HUES64 (cell line): ENCODE results near the gene ZIC1.
A peak's percentile ranks its signal among the peaks of the same experiment; 100 is the strongest.

Source experiments
- H3K27ac ChIP-seq: 2 replicates; pipeline ENCODE4 v1.7.0; 2013; ENCODE audit warnings: low read depth, low read length, inconsistent platforms
- H3K27me3 ChIP-seq: 2 replicates; pipeline ENCODE4 v1.6.1; 2013; ENCODE audit warnings: mild to moderate bottlenecking, low read length; ENCODE audit not compliant: insufficient read depth
- H3K36me3 ChIP-seq: 2 replicates; pipeline ENCODE4 v1.6.1; 2013; ENCODE audit warnings: mild to moderate bottlenecking, low read length; ENCODE audit not compliant: insufficient read depth
- H3K4me1 ChIP-seq: 2 replicates; pipeline ENCODE4 v1.6.1; 2013; ENCODE audit warnings: mild to moderate bottlenecking, low read length, moderate library complexity; ENCODE audit not compliant: insufficient read depth
- H3K4me3 ChIP-seq: 2 replicates; pipeline ENCODE4 v1.5.1; 2013; ENCODE audit warnings: mild to moderate bottlenecking, low read length, moderate library complexity
- H3K9ac ChIP-seq: 2 replicates; pipeline ENCODE4 v1.6.1; 2013; ENCODE audit warnings: mild to moderate bottlenecking, low read depth, low read length
- H3K9me3 ChIP-seq: 2 replicates; pipeline ENCODE4 v1.6.1; 2013; ENCODE audit warnings: low read depth, low read length; ENCODE audit not compliant: insufficient read depth
- whole genome bisulfite sequencing: fragments of 150-250, 120-280 bp; methylation state at CpG from one replicate; pipeline ENCODE4 v1.1.7; 2013; ENCODE audit warnings: missing lambda C conversion rate; 5-methylcytosine and 5-hydroxymethylcytosine counted together

Gene ZIC1

DNA sequence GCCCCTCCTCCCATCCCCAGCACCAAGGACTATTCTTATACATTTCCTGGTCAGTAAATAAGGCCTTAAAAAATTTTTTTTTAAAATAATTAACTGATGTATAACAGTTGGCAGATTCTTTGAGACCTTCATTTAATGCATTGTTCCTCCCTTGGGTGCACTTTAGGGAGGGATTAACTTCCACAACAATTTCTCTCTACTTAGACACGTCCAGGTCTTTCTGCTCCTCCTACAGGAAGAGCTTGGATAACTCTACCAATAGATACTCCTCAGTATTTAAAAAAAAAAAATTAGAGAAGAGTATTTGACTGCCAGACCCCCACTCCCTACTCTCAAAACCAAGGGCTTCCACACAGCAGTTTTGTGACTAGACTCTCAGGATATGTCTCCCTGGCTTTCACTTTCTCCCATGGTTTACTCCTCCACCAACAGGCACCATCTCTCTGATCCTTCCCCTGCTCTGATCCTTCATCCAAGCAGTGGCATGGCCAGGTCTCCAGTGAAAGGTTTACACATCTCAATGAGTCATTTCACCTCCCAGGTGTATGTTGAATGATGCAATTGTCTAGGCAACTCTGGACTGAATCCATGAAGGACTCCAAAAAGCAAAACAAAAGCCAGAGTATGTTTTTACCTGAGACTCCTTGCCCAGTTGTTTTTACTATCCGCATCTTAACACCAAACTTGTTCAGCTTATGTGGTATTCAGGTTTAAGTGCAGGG is 10.2 kb upstream of the ZIC1 start:
- H3K9me3 ChIP-seq: no peaks in the 10 kb centered on the region
- no peak overlapping the region; the same call in 1 of the 2 replicates for H3K9ac ChIP-seq
- no peaks in the 10 kb centered on the region for H3K36me3 ChIP-seq
- peaks cover 99% of the 10 kb centered on the region for H3K27me3 ChIP-seq
- no peak overlapping the region for H3K27ac ChIP-seq
- peaks cover 65% of the 10 kb centered on the region for H3K4me1 ChIP-seq
- peak overlapping the region; percentile 60 for H3K4me3 ChIP-seq
- 53% methylated on average over 2 of the region's 2 CpGs for WGBS

DNA sequence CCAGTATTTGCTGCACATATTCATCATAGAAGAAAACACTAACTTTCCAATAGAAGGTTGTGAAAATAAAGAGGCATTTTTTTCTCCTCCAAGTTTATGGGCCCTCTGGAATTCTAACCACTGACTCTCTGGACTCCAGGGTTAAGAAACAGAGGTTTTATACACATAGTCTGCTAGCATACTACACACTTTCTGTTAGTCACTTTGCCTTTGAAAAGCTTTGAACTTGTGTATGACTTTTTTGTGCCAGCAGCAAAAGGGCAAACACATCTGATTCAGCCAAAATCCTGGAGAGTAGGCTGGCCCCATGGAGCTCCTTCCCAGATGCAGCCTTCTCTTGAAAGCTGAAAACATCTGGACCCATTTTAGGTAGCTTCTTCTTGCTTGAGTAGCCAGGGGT is 9.1 kb upstream of the ZIC1 start:
- Histone ChIP-seq H3K27ac (no peak overlapping the region), H3K36me3 (no peaks in the 10 kb centered on the region), H3K27me3 (peaks cover 99% of the 10 kb centered on the region), H3K4me3 (no peak overlapping the region), H3K9ac (no peak overlapping the region), H3K9me3 (no peaks in the 10 kb centered on the region), H3K4me1 (peaks cover 65% of the 10 kb centered on the region)

DNA sequence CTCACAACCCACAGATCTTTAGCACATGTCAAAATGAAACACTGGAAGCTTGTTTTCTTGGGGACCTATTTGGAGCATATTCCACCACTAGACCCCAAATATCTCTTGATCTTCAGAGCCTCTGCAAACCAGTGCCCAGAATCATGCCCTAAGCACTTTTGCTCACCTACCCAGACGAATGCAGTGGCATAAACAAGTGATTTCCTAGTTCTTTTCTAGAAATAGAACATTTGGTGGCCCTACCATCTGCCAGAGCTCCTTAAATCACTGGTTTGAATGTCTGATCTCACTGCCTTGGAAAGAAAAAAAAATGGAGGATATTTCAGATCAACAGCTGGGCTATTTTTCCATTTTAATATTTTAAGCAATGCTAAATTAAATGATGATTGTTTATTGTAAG is 8.2 kb upstream of the ZIC1 start:
- Histone ChIP-seq H3K9me3 (no peaks in the 10 kb centered on the region), H3K27me3 (peaks cover 99% of the 10 kb centered on the region), H3K27ac (peak overlapping the region; percentile 16; the same call in 1 of the 2 replicates), H3K9ac (no peak overlapping the region), H3K36me3 (no peaks in the 10 kb centered on the region), H3K4me1 (peaks cover 71% of the 10 kb centered on the region), H3K4me3 (no peak overlapping the region)
- WGBS: 81% methylated on average over 1 of the region's 1 CpG

DNA sequence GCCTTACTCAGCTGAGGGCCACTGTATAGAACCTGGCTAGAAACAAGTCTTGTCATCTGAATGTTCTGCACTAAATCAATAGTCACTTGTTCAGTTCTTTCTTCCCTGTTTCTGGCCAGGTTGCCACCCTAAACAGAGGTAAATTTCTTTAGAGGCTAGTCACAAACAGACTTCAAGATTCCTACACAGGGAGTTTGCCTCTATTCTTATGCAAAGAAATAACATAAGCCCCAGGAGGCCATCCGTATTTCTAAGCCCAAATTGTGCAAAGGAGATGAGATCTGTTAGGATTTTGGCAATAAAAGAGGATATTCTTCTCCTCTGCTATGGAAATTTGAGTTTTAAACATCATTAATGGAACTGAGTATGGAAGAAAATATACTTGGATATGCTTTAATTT is 7.7 kb upstream of the ZIC1 start:
- no peaks in the 10 kb centered on the region for H3K9me3 ChIP-seq
- H3K27me3 ChIP-seq: peaks cover 99% of the 10 kb centered on the region
- peaks cover 74% of the 10 kb centered on the region for H3K4me1 ChIP-seq
- 0% methylated on average over 1 of the region's 1 CpG for WGBS
- no peak overlapping the region for H3K9ac ChIP-seq
- peak overlapping the region; percentile 57; the same call in 1 of the 2 replicates for H3K27ac ChIP-seq
- H3K4me3 ChIP-seq: no peak overlapping the region
- no peaks in the 10 kb centered on the region for H3K36me3 ChIP-seq

DNA sequence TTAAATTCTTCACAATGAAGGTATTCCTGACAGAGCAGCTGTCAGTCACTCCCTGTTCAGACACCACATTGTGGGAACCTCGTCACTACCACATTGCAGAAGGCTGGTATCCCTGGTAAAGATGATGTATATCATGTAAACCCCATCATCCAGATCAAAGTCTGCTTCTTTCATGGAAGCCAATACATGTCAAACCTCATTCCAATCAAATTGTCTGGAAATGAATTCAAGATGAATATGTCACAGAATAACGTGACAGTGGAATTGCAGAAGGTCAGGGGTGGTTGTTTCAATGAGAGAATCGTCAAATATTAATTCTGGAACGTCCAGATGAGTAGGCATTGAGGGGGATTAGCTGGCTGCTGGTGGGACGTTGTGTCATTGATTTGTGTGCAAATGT is 7.0 kb upstream of the ZIC1 start:
- H3K27me3 ChIP-seq: peaks cover 99% of the 10 kb centered on the region
- no peaks in the 10 kb centered on the region for H3K36me3 ChIP-seq
- peaks cover 81% of the 10 kb centered on the region for H3K4me1 ChIP-seq
- no peak overlapping the region for H3K4me3 ChIP-seq
- no peaks in the 10 kb centered on the region for H3K9me3 ChIP-seq
- WGBS: 55% methylated on average over 5 of the region's 5 CpGs
- H3K9ac ChIP-seq: no peak overlapping the region
- no peak overlapping the region for H3K27ac ChIP-seq

DNA sequence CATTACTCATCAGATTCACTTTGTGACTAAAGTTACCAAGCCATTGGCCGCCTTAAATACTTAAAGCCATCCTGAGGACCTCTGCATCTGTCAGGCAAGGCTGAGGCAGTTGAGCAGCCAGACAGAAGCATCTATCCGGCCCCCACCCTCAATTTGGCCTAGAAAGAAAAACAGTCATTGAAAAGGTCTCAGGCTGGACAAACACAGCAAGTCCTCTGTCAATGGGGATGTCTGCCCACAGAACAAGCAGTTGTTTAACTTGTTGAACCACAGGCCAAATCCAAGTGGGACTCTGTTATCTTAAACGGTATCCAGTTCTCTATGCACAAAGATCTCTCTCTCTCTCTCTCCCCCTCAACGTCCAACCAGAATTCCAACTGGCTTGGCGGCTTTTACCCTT is 5.7 kb upstream of the ZIC1 start:
- H3K27me3 ChIP-seq: peaks cover 99% of the 10 kb centered on the region
- no peak overlapping the region for H3K4me3 ChIP-seq
- no peak overlapping the region for H3K9ac ChIP-seq
- 64% methylated on average over 5 of the region's 5 CpGs for WGBS
- no peaks in the 10 kb centered on the region for H3K9me3 ChIP-seq
- H3K4me1 ChIP-seq: peaks cover 90% of the 10 kb centered on the region
- no peak overlapping the region for H3K27ac ChIP-seq
- no peaks in the 10 kb centered on the region for H3K36me3 ChIP-seq

DNA sequence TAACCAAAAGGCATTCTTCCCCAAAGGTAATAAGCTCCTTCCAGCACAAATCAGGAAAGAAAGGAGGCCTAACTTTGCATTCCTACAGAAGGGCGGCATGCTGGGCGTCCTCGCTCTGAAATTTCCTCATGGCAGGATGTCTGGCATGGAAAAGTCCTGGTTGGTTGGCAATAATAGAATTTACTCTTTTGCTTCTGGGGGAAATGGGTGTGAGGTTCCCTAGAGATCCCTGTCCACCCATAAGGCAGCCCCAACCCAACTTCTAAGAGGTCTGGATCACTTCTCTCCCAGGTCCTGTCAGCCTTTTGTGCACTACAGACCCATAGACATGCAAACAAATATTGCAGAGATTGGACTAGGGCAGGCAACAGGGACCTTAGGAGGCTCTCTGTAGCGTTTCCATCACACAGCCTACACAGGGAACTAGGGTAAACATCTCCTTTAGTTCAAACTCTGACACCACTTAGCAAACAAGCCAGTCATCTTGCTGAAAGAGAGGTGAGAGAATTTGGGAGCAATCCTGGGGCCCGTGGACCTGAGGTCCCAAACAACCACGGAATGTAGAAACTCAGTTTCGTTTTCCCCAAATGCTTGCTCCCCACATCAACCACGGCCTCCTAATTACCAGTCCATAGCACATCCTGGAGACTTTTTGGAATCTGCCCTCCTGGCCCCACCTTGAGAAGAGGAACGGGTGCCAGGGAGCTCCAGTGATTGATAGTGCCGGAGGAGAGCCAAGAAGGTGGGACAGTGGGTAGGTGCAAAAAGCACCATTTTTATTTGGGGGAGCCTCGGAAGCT is 5.0 kb upstream of the ZIC1 start:
- Histone ChIP-seq H3K9me3 (no peaks in the 10 kb centered on the region), H3K27me3 (peaks cover 99% of the 10 kb centered on the region), H3K9ac (no peak overlapping the region), H3K36me3 (no peaks in the 10 kb centered on the region), H3K27ac (no peak overlapping the region), H3K4me3 (peak overlapping the region; percentile 7; the same call in 1 of the 2 replicates), H3K4me1 (peaks cover 85% of the 10 kb centered on the region)
- 37% methylated on average over 11 of the region's 11 CpGs for WGBS

DNA sequence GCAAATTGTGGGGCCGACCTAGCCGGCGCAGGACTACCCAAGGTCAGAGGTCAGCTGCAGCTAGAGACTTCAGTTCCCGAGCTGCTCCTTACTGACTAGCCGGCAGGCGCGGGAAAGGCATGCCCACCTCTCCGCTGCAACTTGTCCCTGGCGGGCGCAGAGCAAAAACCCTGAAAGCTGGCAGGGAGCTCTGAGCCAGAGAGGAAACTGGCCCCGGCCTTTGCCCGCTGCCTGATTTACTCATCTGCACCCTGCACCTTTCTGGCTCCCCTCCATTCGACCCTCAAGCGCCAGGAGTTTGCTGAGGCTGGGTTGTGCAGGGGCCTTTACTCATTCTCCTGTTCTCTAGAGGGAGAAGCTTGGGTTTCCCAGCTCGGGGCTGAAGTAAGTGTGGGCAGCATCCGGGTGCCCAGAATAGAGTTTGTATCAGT is 4.3 kb upstream of the ZIC1 start:
- no peak overlapping the region for H3K27ac ChIP-seq
- 6% methylated on average over 15 of the region's 16 CpGs for WGBS
- H3K9ac ChIP-seq: no peak overlapping the region
- H3K9me3 ChIP-seq: no peaks in the 10 kb centered on the region
- peaks cover 82% of the 10 kb centered on the region for H3K4me1 ChIP-seq
- H3K36me3 ChIP-seq: no peaks in the 10 kb centered on the region
- H3K4me3 ChIP-seq: peak overlapping the region; percentile 7; the same call in 1 of the 2 replicates
- peaks cover 100% of the 10 kb centered on the region for H3K27me3 ChIP-seq

DNA sequence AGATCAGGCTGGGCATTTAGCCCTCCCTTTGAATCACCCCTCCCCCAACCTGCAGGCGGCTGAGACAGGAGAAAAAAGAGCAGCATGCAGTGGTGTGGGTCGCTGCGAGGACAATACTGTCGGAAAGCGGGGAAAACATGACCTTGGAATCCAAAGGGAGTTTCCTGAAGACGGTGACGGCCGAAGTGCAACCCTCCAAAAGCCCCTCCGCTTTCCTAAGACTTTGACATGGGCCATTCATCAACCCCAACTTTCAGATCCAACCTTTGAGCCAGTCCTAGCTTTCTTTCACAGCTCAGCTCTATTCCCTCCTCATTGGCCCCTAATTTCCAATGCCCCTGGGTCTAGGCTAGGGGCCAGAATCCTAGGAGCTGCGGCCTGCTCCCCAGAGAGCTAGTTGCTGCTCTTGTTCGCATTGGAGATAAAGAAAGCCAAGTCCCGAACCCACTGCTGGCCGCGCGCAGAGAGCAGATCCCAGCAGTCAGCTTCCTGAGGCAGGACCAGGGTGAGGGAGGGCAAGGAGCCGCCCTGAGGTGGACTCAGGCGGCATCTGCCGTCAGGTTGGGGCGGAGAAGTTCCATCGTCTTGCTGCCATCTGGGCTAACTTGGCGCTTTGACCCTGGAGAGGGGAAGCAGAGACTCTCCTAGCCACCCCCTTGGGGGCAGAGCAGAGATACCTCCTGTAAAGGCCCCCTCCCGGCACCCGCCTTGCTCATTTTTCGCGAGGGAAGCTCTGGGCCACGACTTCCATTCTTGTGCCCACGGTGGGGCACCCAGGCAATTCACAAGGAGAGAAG is 3.7 kb upstream of the ZIC1 start:
- no peaks in the 10 kb centered on the region for H3K9me3 ChIP-seq

DNA sequence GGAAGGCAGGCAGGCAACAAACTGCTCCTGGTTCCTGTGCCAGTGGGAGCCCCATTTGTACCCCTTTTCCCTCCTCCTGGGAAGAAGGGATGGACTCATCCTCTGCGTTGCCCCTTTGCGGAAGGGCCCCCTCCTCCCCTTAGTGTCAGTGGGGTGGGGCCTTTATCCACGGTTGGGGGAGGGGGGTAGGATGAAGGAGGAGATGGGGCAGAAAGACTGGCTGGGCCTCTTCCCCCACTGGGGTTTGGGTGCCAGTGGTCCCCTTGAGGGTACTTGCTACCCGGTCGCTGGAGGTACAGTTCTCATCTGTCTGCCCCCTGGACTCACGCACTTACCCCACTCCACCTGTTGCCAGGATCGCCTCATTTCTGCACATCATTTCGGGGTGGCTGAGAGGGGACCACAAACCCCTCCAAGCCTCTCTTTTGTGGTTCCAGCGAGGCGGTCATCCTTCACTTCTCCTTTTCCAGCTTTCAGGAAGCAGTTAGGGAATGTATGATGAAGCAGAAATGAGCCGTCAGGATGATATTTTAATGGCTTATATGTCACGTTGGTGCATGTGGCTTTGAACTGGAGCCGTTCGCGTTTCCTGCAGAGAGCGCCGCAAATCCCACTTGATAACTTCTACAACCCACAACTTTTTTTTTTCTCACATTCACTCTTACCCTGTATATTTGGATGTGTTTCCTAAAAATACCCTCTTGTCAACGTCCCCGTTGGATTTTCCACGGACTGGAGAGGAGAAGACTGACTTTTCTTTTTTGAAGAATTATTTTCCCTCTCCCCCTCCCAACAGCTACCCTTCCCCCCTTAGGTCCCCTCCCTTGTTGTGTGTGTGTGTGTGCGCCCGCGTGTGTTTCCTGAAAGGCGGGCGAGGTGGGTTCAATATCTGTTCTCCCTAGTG is 2.9 kb upstream of the ZIC1 start, which contains the start of gene ZIC4:
Gene ZIC4 (minus strand): TSS at position 516 of the 904 bp plus-strand sequence. CDS start 3,746 bp downstream, outside the sequence.
- H3K9ac ChIP-seq: no peak within 1 kb of the TSS
- H3K27ac ChIP-seq: no peak within 1 kb of the TSS
- no peaks in the 10 kb centered on the region for H3K9me3 ChIP-seq
- no peaks in the 10 kb centered on the region for H3K36me3 ChIP-seq
- WGBS: 4% methylated on average over 9 of the region's 25 CpGs
- H3K4me3 ChIP-seq: peak within 1 kb of the TSS; percentile 55
- peaks cover 76% of the 10 kb centered on the region for H3K4me1 ChIP-seq
- peaks cover 100% of the 10 kb centered on the region for H3K27me3 ChIP-seq

More for the DNA sequence above, 3.7 kb upstream of the ZIC1 start:
- no peak overlapping the region for H3K9ac ChIP-seq
- no peaks in the 10 kb centered on the region for H3K36me3 ChIP-seq
- H3K4me1 ChIP-seq: peaks cover 80% of the 10 kb centered on the region
- peak overlapping the region; percentile 7; the same call in 1 of the 2 replicates for H3K4me3 ChIP-seq
- H3K27ac ChIP-seq: no peak overlapping the region
- WGBS: 2% methylated on average over 27 of the region's 27 CpGs
- H3K27me3 ChIP-seq: peaks cover 100% of the 10 kb centered on the region
